NOMO-1 treated with DMSO at 0.1 percent for 48 hours (cell line): ENCODE results near the gene ANKRD33.
"Not testable (repeated sequence)": the region's sequence is repeated elsewhere in the genome, so short reads cannot be mapped to it uniquely, and the experiment has no call there.

ENCODE experiments used
- DNase-seq: peaks from one replicate; lab custom pipeline; 2025; ENCODE audit not compliant: unreplicated experiment; lab: John Stamatoyannopoulos, UW

The ANKRD33 gene

GRCh38 chr12:51874486-51874885 is 13.4 kb upstream of the ANKRD33 start:
- DNase-seq, result no peak

- no peak for DNase-seq
These were observed 8.8 kb upstream of the ANKRD33 start for GRCh38 chr12:51879102-51879501.

- no peak for DNase-seq
These were observed 4.6 kb upstream of the ANKRD33 start for GRCh38 chr12:51883295-51883694.

GRCh38 chr12:51883998-51884675 is 3.8 kb upstream of the ANKRD33 start:
- no peak for DNase-seq

- DNase-seq, result no peak
These were observed 3.1 kb upstream of the ANKRD33 start for GRCh38 chr12:51884676-51885229.

- DNase-seq, result not testable (repeated sequence)
These were observed 2.4 kb upstream of the ANKRD33 start for GRCh38 chr12:51885294-51886020.

GRCh38 chr12:51886021-51886710 is 1.7 kb upstream of the ANKRD33 start:
- DNase-seq, result peak; percentile 94

GRCh38 chr12:51888316-51889215 is 663 bp downstream of the ANKRD33 start:
- no peak for DNase-seq

GRCh38 chr12:51889216-51890132 is 1.6 kb downstream of the ANKRD33 start:
- DNase-seq, result no peak

GRCh38 chr12:51890133-51890464 is 2.2 kb downstream of the ANKRD33 start:
- no peak for DNase-seq

GRCh38 chr12:51890511-51891171 is 2.7 kb downstream of the ANKRD33 start:
- DNase-seq, result no peak

GRCh38 chr12:51891843-51892242 is 3.9 kb downstream of the ANKRD33 start:
- DNase-seq, result no peak

GRCh38 chr12:51893786-51894185 is 5.9 kb downstream of the ANKRD33 start:
- DNase-seq, result no peak

- no peak for DNase-seq
These were observed 7.7 kb downstream of the ANKRD33 start for GRCh38 chr12:51895378-51896135.

- DNase-seq, result no peak
These were observed 8.3 kb downstream of the ANKRD33 start for GRCh38 chr12:51896236-51896635.

- DNase-seq, result no peak
These were observed 9.3 kb downstream of the ANKRD33 start for GRCh38 chr12:51897181-51897580.

- no peak for DNase-seq
These were observed 10.6 kb downstream of the ANKRD33 start for GRCh38 chr12:51898506-51898905.

- no peak for DNase-seq
These were observed 11.0 kb downstream of the ANKRD33 start for GRCh38 chr12:51898937-51899336.
